Parathyroid adenoma (tissue), 2 donors: ENCODE data around the gene PCDH9.
"Not testable (repeated sequence)": the region's sequence is repeated elsewhere in the genome, so short reads cannot be mapped to it uniquely, and the experiment has no call there.

Experiments used
- H2AFZ ChIP-seq: fragments of 300-600 bp; sonication (generic); one replicate; pipeline ENCODE4 v1.7.0; 2017; ENCODE audit warnings: antibody characterized with exemption, mild to moderate bottlenecking
- H3K27ac ChIP-seq: fragments of 300-600 bp; sonication (generic); one replicate; pipeline ENCODE4 v1.7.0; 2017
- H3K27me3 ChIP-seq: fragments of 300-600 bp; sonication (generic); one replicate; pipeline ENCODE4 v1.7.0; 2017; ENCODE audit warnings: low read length; ENCODE audit not compliant: control insufficient read depth, insufficient read depth
- H3K36me3 ChIP-seq: fragments of 300-600 bp; sonication (generic); one replicate; pipeline ENCODE4 v1.7.0; 2017; ENCODE audit warnings: low read length; ENCODE audit not compliant: control insufficient read depth, insufficient read depth
- H3K4me1 ChIP-seq: fragments of 300-600 bp; sonication (generic); one replicate; pipeline ENCODE4 v1.7.0; 2017; ENCODE audit warnings: control low read depth
- H3K4me2 ChIP-seq: fragments of 300-600 bp; sonication (generic); one replicate; pipeline ENCODE4 v1.7.0; 2017; ENCODE audit warnings: low read length
- H3K4me3 ChIP-seq: fragments of 300-600 bp; sonication (generic); one replicate; pipeline ENCODE4 v1.7.0; 2017; ENCODE audit warnings: low read depth, low read length
- H3K79me2 ChIP-seq: fragments of 300-600 bp; sonication (generic); one replicate; pipeline ENCODE4 v1.7.0; 2017; ENCODE audit warnings: control low read depth
- H3K9ac ChIP-seq: fragments of 300-600 bp; sonication (generic); one replicate; pipeline ENCODE4 v1.7.0; 2017; ENCODE audit warnings: mild to moderate bottlenecking
- H3K9me3 ChIP-seq: fragments of 300-600 bp; sonication (generic); one replicate; pipeline ENCODE4 v1.7.0; 2017; ENCODE audit warnings: low read length; ENCODE audit not compliant: control insufficient read depth
- TF ChIP-seq, protein P1 (sequence below): fragments of 300-600 bp; sonication (generic); IDR thresholded peaks from one replicate; pipeline ENCODE4 v1.7.0; 2017; ENCODE audit warnings: antibody characterized with exemption, mild to moderate bottlenecking
- donor health status: primary hyperparathyroidism.

Gene PCDH9

DNA sequence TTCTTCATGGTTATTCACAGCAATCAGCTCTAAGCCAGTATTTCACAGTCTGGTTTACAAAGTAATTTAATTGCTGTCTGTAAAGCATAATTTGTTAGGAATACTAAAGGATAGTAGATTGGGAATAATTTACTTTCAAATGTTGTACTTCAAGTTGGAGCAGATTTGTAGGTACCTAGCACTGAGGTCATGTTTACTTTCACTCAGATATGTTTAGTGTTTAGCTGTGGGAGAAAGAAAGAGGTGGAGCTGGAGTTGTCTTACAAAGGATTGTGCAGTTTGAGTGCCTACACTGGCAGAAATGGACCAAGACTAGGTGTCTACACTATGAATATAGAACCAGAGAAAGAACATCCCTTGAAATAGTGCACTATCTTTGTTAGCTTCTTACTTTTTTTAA, 464.6 kb downstream of the PCDH9 start:
- Histone ChIP-seq H3K27me3 (no peaks in the 10 kb centered on the region), H3K9ac (no peak overlapping the region), H2AFZ (no peak overlapping the region), H3K4me2 (no peak overlapping the region), H3K9me3 (no peaks in the 10 kb centered on the region), H3K4me1 (no peaks in the 10 kb centered on the region), H3K79me2 (no peaks in the 10 kb centered on the region), H3K4me3 (no peak overlapping the region), H3K27ac (no peak overlapping the region), H3K36me3 (no peaks in the 10 kb centered on the region)
- TF ChIP-seq, protein P1, sequence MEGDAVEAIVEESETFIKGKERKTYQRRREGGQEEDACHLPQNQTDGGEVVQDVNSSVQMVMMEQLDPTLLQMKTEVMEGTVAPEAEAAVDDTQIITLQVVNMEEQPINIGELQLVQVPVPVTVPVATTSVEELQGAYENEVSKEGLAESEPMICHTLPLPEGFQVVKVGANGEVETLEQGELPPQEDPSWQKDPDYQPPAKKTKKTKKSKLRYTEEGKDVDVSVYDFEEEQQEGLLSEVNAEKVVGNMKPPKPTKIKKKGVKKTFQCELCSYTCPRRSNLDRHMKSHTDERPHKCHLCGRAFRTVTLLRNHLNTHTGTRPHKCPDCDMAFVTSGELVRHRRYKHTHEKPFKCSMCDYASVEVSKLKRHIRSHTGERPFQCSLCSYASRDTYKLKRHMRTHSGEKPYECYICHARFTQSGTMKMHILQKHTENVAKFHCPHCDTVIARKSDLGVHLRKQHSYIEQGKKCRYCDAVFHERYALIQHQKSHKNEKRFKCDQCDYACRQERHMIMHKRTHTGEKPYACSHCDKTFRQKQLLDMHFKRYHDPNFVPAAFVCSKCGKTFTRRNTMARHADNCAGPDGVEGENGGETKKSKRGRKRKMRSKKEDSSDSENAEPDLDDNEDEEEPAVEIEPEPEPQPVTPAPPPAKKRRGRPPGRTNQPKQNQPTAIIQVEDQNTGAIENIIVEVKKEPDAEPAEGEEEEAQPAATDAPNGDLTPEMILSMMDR: no peak

GRCh38 chr13:66760678-66761077, 469.5 kb downstream of the PCDH9 start:
- not testable (repeated sequence) for H3K9ac ChIP-seq, H3K4me3 ChIP-seq

DNA sequence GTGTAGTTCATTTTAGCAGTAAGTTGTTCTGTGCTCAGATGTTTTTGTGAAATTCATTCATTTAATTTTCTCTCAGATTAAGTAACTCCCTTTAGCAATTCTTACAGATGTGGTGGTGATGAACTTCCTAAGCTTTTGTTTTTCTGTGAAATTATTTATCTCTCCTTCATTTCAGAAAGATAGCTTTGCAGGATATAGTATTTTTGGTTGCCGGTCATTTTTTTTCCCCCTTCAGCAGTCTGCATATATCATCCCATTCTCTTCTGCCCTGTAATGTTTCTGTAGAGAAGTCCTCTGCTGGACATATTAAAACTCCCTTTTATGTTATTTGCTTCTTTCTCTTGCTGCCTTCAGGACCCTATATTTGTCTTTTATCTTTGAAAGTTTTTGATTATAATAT, 470.2 kb downstream of the PCDH9 start:
- Histone ChIP-seq H3K27ac (no peak overlapping the region), H3K4me2 (no peak overlapping the region), H3K79me2 (no peaks in the 10 kb centered on the region), H3K9ac (no peak overlapping the region), H3K4me1 (no peaks in the 10 kb centered on the region), H3K36me3 (no peaks in the 10 kb centered on the region), H3K4me3 (no peak overlapping the region), H3K27me3 (no peaks in the 10 kb centered on the region), H2AFZ (no peak overlapping the region), H3K9me3 (no peaks in the 10 kb centered on the region)
- TF ChIP-seq, protein P1: no peak

More at GRCh38 chr13:66760678-66761077, 469.5 kb downstream of the PCDH9 start:
- not testable (repeated sequence) for H3K27me3 ChIP-seq, H3K79me2 ChIP-seq, H2AFZ ChIP-seq, H3K4me2 ChIP-seq, H3K27ac ChIP-seq, H3K9me3 ChIP-seq, H3K4me1 ChIP-seq, H3K36me3 ChIP-seq

DNA sequence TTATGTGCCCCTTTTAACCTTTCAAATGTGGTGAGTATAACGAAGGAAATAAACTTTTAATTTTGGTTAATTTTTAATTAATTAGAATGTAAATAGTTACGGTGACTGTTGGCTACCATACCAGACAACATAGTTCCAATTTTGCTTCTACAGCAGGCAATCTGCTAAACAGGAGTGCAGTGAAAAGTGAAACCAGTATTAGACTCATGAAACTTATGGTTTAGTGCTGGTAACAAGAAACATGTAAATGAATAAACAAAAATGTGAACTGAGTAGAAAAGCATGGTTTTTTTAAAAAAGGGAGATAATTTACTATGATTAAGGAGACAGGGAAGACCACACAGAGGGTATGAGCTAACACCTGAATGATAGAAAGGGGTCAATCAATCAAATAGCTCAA, 478.4 kb downstream of the PCDH9 start:
- H2AFZ ChIP-seq: no peak overlapping the region
- no peaks in the 10 kb centered on the region for H3K4me1 ChIP-seq
- H3K36me3 ChIP-seq: no peaks in the 10 kb centered on the region
- no peak overlapping the region for H3K27ac ChIP-seq
- TF ChIP-seq, protein P1: no peak
- no peak overlapping the region for H3K4me2 ChIP-seq
- no peaks in the 10 kb centered on the region for H3K79me2 ChIP-seq
- H3K9ac ChIP-seq: no peak overlapping the region
- H3K4me3 ChIP-seq: no peak overlapping the region
- no peaks in the 10 kb centered on the region for H3K9me3 ChIP-seq
- no peaks in the 10 kb centered on the region for H3K27me3 ChIP-seq

- no peaks in the 10 kb centered on the region for H3K79me2 ChIP-seq
- TF ChIP-seq, protein P1: no peak
- H3K4me2 ChIP-seq: no peak overlapping the region
- no peak overlapping the region for H3K9ac ChIP-seq
- no peak overlapping the region for H3K27ac ChIP-seq
- H3K4me3 ChIP-seq: no peak overlapping the region
- H3K27me3 ChIP-seq: no peaks in the 10 kb centered on the region
- no peaks in the 10 kb centered on the region for H3K4me1 ChIP-seq
- H3K9me3 ChIP-seq: no peaks in the 10 kb centered on the region
- no peak overlapping the region for H2AFZ ChIP-seq
- H3K36me3 ChIP-seq: no peaks in the 10 kb centered on the region
Observed at GRCh38 chr13:66748712-66749111, 481.4 kb downstream of the PCDH9 start.
